HG02588 (cell line): ENCODE data around the gene TNFRSF14.

Experiments
- ATAC-seq: cut with Tn5 transposase; IDR thresholded peaks from one replicate; pipeline ENCODE4 v1.9.1; 2021; ENCODE audit warnings: mild to moderate bottlenecking, moderate library complexity; ENCODE audit not compliant: unreplicated experiment

TNFRSF14 gene

DNA sequence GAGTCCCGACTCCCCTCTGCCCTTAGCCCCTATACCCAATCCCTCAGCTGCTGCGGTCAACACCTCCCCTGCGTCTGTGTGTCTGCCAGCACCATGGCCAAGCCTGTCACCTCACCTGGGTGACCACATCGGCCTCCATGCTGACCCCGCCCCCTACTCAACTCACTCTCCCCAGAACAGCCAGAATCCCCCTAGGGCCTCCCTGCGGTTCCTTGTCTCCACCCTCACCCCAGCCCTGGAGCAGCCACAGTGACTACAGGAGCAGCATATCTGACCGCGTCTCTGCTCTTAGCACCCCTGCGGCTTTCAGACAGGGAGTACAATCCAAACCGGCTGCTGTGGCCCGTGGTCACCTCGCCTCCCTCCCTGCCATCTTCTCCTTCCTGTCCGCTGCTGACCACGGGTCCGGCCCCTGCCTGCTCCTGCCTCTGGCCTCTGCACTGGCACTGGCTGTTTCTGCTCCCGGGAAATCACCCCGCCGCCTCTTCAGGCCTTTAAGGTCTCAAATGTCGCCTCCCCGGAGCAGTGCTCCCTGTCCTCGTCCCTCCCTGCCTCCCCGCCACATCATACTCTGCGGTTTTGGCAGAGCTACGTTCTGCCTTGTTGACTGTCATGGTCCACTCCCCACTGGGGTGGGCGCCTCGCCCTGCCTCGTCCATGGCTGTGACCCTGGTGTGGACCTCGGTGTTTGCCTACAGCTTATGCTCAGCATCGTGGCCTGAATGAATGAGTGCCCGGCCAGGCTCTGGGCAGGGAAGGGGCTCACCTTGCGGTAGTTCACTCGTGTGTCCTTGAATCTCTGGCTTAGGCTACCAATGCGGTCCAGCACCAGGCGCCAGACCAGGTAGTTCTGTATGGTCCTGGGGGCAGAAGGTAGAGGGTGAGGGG, 41.5 kb downstream of the TNFRSF14 start:
- ATAC-seq = no peak

- ATAC-seq = no peak
These were observed 42.3 kb downstream of the TNFRSF14 start for GRCh38 chr1:2598329-2598931.

DNA sequence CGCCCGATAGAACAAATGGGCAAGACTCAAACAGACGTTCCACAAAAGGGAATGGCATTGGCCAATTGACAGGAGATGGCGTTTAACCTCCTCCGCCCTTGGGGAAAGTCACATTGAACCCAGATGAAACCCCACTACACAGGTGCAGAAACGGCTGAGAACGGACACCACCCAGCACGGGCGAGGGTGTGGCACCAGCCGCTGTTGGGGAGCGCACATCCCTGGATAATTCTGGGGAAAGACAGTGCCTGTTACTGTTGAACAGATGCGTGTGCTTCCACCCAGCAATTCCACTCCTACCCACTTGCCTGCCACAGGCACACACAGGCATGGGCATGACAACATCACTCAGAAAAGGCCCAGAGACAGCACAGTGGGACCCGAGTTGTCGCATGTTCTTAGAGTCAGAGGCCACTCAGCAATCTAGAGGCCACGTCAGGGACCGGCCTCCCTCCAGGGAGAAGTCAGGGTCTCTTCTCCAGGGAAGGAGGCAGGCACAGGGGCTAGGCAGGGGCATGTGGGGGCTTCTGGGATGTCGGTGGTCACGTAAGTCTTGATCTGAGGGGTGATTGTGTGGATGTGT, 45.6 kb downstream of the TNFRSF14 start:
- no peak for ATAC-seq

DNA sequence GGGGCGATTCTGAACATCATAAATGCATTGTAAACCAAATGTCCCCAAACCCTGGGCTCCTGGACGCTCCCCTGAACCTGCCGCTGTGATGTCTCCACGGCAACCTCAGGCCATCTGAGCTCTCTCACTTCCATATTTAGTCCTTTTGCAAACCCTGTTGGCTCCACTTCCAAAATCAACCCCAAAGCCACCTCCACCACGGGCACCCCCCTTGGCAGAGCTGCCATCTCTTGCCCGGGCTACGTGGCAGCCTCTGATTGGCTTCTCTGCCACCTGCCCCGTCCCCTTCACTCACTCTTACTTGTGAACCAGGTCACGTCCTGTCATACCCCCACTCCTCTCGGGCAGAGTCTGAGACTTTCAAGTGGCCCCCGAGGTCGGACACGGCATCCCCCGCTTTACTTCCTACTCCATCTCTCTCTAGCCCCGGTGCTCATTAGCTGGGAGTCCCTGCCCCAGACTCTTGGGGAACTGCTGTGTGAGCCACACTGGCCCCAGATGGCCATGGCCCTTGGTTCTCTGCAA, 46.2 kb downstream of the TNFRSF14 start:
- no peak for ATAC-seq

DNA sequence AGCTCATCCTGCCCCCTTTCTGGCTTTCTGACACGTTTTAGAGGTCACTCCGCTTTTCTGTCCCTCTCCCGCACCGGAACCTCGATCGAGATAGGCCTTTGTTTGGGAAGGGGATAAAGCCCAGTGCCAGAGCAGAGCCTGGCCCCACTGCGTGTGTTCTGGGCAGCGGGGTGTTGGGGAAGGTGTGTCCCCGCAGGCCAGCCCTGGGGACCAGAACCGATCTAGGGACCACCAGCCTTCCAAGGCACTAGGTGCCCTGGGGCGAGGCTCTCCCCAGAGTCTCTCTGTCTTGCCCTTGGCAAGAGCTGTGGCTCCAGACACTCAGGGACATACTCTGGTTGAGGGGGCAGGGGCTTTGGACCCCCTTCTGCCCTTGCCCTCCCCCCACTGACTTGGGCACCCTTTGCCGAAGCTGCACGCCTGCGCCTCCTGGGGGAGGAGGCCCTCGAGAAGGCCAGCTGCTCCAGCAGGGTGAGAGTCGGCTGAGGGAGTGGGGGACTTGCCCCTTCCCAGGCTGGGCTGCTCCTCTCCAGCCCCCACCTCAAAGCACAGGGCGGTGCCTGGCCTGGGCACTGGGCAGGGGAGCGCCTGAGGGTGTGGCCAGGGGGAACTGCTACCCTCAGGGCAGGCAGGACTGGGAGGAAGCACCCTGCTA, 46.8 kb downstream of the TNFRSF14 start:
- ATAC-seq = no peak

- ATAC-seq = no peak
These were observed 47.5 kb downstream of the TNFRSF14 start for GRCh38 chr1:2603521-2604155.

DNA sequence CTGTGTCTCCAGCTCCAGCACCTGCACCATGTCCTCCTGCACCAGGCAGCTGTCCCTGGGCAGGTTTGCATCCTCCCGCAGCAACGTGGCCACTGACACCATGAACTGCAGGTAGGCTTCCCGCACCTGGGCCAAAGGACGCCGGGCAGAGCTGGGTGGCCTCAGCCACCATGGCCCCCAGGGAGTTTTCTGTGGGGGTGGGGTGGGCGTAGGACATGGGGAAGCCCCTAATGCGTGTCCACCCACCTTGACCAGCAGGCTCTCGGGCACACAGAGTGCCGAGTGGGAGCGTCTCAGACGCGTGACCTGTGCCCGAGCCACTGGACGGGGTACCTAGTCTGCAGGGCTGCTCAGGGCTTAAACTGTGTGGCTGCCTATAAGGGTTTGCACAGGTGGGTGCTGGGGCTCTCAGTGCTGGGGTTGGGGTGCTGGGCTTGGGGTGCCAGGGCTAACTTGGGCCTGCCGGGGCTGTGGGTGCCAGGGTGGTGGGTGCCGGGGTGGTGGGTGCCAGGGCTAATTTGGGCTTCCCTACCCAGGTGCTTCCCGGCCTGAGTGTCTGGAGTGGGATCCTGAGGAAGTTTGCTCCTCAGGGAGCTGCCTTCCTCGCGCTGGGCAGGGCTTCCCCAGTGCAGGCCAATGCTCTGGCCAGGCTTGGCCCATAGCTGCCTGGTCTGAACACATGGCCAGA, 48.1 kb downstream of the TNFRSF14 start:
- ATAC-seq = no peak

DNA sequence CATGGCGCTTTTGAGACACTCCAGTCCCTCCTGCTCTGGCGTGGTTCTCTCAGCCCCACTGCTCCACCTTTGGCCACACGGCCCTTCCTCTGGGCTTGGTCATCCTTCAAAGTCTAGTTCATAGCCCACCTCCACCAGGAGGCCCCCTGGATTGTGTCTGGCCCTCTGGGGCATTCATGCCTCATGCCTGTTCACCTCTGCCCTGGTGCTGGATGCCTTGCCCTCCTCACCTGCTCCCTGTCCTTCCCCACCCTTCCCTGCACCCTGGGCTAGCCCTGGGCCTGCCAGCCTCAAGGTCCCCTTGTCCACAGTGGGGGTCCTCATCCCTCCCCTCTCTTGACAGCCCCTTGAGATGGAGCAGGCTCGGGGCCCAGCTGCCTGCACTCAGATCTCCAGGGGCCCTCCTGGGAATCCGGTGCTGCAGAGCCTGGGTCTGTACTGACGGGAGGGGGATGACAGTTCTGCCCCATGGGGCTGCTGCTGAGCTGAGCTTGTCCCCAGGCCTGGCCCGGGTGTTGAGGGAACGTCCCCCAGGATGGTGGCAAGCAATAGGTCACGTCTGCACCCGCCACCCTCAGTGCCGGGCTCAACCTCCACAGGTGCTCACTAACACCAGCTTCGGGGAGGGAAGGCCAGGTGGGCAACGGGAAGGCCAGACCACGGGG, 48.8 kb downstream of the TNFRSF14 start:
- no peak for ATAC-seq

DNA sequence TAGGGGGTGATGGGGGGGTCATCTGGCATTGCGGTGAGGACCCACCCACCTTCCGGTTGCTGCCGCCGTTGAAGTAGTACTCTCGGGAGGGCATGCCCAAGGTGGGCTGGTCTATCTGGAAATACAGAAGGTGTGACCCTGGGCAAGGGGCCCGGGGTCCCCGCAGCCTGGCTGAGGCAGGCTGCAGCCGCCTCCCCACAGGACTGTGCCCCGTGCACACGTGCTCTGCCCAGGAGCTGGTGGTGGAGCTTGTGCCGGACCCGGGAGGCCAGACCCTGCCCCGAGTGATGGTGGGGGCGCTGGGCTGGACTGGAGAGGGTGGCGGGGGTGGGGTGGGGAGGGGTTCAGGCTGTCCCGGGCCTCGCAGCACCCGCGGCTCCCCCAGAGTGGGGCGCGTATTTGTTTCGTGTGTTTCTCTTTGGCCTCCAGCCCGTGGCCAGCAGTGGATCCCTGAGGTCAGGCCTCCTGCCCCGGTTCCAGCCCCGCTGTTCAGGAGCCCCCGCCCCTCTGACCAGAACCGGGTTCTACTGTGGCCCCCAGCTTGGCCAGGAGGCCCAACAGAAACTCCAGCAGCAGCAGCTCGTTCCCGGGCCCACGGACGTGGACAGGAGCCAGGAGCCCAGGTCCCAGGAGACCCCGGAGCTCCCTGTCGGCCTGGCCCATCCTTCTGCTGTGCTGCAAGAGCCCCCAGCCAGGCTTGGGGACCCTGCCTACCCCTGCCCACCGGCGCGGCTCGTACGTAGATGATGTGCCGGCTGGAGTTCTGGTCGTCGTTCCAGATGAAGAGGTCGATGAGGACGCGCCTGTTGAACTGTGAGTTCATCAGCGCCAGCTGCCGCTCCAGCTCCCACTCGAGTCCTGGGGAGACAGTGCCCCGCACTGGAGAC, 49.6 kb downstream of the TNFRSF14 start:
- no peak for ATAC-seq

- no peak for ATAC-seq
These were observed 50.3 kb downstream of the TNFRSF14 start for GRCh38 chr1:2606396-2606880.

GRCh38 chr1:2606881-2607621, 50.9 kb downstream of the TNFRSF14 start:
- ATAC-seq = no peak

- no peak for ATAC-seq
These were observed 51.5 kb downstream of the TNFRSF14 start for GRCh38 chr1:2607641-2608091.

GRCh38 chr1:2609319-2610035, 53.3 kb downstream of the TNFRSF14 start:
- ATAC-seq = no peak

DNA sequence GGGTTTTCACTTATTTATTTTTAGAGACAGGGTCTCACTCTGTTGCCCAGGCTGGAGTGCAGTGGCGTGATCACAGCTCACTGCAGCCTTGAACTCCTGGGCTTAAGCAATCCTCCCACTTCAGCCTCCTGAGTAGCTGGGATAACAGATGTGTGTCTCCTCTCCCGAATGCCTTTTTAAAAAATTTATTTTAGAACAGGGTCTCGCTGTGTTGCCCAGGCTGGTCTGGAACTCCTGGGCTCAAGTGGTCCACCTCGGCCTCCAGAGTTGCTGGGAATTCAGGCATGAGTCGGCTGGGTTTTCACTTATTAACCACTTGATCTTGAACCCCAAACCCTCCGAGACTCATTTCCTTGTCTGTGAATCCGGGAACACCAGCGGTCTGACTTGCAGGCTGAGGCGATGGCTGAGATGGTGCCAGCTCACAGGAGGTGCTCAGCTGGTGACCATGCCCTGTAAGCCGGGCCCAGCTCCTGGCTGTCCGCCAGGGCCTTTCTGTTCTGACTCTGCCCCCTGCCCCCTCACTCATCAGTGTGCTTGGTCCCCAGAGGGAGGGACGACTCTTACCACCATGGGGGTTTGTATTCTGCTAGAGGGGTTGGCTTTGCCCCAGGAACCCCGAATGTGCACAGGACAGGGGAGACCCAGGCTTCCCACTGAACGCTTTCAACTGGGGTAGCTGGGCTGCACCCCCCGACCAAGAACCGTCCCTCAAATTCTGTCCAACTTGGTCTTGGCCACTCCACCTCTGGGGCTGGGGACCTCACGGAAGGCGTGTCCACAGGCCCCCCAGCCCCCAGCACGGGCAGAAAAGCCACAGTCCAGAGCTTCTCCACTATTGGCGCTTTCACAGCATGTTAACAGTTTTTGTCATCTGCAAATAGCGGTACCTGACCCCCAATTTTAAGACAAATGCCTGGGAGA, 54.1 kb downstream of the TNFRSF14 start:
- ATAC-seq = no peak

DNA sequence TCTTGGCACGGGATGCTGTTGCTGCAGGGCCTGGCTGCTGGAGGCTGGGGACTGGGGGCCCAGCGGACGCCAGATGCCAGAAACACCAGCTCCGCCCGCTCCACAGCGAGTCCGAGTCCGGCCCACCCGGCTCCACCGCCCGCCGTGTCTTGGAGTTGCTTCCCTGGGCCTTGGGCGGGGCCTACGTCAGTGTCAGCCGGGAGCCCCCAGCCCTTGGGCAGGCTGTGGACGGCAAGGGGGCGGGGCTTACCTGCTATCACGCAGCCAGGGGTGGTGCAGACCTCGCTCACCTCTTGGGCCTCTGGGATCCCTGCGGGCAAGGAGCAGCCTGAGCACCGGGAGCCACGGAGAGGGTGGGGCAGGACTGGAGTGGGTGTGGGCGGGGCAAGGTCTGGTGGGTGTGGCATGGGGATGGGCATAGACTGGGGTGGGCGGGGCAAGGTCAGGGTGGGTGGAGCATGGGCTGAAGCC, 54.9 kb downstream of the TNFRSF14 start:
- ATAC-seq = no peak
